ENCODE results near the gene PPP1R12C. TPM values are rescaled to one million over a fixed set of nuclear protein-coding genes. Genes with fewer than 3 reads are reported as not detected.
A peak's percentile ranks its signal among the peaks of the same experiment; 100 is the strongest.
"Not testable (repeated sequence)": the region's sequence is repeated elsewhere in the genome, so short reads cannot be mapped to it uniquely, and the experiment has no call there.

Gene PPP1R12C
- total RNA-seq, 4 donors from 2014 or later: 113 to 512 (median 193) TPM

DNA sequence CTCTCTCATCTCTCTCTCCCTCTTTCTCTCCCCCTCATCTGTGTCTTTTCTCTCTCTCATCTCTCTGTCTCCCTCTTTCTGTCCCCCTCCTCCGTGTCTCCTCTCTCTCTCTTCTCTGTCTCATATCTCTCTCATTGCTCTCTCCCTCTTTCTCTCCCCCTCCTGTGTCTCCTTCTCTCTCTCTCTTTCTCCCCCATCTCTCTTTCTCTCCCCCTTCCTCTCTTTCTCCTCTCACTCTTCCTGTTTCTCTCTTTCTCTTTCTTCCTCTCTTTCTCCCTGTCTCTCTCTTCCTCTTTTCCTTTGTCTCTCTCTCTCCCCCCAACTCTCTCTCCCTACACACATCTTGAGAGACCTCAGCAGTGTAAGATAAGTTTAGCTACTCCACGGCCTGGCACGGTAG is 49.6 kb downstream of the PPP1R12C start:
- no peak overlapping the region for H3K27ac ChIP-seq
- H3K4me1 ChIP-seq: peaks cover 0 to 11% (median 6%) of the 10 kb centered on the region in 4 donors
- H3K36me3 ChIP-seq: no peaks in the 10 kb centered on the region
- DNase-seq: no peak
- TF ChIP-seq POLR2A (IDR thresholded peaks at IDR 0.05): no peak
- TF ChIP-seq, protein P1, sequence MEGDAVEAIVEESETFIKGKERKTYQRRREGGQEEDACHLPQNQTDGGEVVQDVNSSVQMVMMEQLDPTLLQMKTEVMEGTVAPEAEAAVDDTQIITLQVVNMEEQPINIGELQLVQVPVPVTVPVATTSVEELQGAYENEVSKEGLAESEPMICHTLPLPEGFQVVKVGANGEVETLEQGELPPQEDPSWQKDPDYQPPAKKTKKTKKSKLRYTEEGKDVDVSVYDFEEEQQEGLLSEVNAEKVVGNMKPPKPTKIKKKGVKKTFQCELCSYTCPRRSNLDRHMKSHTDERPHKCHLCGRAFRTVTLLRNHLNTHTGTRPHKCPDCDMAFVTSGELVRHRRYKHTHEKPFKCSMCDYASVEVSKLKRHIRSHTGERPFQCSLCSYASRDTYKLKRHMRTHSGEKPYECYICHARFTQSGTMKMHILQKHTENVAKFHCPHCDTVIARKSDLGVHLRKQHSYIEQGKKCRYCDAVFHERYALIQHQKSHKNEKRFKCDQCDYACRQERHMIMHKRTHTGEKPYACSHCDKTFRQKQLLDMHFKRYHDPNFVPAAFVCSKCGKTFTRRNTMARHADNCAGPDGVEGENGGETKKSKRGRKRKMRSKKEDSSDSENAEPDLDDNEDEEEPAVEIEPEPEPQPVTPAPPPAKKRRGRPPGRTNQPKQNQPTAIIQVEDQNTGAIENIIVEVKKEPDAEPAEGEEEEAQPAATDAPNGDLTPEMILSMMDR (IDR thresholded peaks at IDR 0.05): no peak
- no peak overlapping the region for H3K4me3 ChIP-seq
- no peaks in the 10 kb centered on the region for H3K27me3 ChIP-seq
- peaks cover 0 to 12% (median 0%) of the 10 kb centered on the region in 4 donors for H3K9me3 ChIP-seq

DNA sequence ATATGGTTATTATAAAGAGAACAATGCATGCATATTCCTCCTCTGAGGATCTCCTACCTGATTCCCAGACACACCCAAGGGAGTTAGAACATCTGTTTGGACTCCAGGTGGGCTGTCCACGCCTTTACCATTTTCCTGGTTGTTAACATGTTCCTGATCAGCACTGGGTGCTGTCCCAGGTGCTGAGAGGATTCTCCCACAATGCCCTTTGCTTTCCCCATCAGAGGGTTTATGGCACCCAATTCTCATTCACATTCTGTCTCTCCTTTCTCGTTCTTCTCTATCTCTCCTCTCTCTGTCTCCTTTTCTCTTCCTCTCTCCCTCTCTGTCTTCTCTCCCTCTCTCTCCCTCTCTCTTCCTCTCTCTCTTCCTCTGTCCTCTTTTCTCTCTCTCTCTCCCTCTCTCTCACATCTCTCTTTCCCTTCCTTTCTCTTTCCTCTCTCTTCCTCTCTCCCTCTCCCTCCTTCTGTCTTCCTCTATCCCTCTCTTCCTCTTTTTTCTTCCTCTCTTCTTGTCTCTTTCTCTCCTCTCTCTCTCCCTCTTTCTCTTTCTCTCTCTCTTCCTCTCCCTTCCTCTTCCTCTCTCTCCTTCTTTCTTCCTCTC is 51.2 kb downstream of the PPP1R12C start:
- peaks cover under 1 to 20% (median 11%) of the 10 kb centered on the region in 4 donors for H3K4me1 ChIP-seq
- H3K4me3 ChIP-seq: no peak overlapping the region
- no peaks in the 10 kb centered on the region for H3K27me3 ChIP-seq
- no peak for TF ChIP-seq POLR2A (IDR thresholded peaks at IDR 0.05)
- TF ChIP-seq, protein P1 (IDR thresholded peaks at IDR 0.05): no peak
- no peaks in the 10 kb centered on the region for H3K36me3 ChIP-seq
- H3K9me3 ChIP-seq: peaks cover 0 to 13% (median 0%) of the 10 kb centered on the region in 4 donors
- DNase-seq: no peak
- no peak overlapping the region for H3K27ac ChIP-seq

DNA sequence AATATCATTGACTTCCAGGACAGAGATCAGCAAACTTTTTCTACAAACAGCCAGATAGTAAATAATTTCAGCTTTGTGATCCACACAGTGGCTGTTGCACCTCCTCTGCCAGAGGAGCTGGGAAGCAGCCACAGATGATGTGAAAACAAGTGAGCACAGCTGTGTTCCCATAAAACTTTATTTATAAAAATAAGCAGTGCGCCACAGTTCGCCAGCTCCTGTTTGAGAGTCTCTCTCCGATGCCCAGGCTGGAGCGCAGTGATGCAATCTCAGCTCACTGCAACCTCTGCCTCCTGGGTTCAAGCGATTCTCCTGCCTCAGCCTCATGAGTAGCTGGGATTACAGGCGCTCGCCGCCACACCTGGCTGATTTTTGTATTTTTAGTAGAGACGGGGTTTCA is 51.9 kb downstream of the PPP1R12C start:
- H3K27ac ChIP-seq, H3K27me3 ChIP-seq, DNase-seq, H3K4me3 ChIP-seq, H3K36me3 ChIP-seq: not testable (repeated sequence)
- Histone ChIP-seq H3K9me3 (peaks cover 0 to 13% (median 0%) of the 10 kb centered on the region in 4 donors), H3K4me1 (peaks cover 0 to 22% (median 11%) of the 10 kb centered on the region in 4 donors)

DNA sequence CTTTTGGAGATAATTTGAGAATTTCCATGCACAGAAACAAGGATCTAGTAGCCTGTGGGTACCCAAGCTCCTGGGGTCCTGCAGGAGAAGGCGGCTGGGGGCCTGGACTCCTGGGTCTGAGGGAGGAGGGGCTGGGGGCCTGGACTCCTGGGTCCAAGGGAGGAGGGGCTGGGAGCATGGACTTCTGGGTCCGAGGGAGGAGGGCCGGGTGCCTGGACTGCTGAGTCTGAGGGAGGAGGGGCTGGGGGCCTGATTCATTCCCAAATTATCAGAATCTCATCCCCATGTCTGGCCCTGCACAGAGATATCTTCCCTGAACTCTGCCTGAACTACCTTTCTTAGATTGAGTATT is 54.0 kb downstream of the PPP1R12C start:
- no peak for TF ChIP-seq POLR2A (IDR thresholded peaks at IDR 0.05)
- TF ChIP-seq, protein P1 (IDR thresholded peaks at IDR 0.05): no peak
- H3K27ac ChIP-seq: peak overlapping the region in 2 of 4 donors; percentile 61 to 73

DNA sequence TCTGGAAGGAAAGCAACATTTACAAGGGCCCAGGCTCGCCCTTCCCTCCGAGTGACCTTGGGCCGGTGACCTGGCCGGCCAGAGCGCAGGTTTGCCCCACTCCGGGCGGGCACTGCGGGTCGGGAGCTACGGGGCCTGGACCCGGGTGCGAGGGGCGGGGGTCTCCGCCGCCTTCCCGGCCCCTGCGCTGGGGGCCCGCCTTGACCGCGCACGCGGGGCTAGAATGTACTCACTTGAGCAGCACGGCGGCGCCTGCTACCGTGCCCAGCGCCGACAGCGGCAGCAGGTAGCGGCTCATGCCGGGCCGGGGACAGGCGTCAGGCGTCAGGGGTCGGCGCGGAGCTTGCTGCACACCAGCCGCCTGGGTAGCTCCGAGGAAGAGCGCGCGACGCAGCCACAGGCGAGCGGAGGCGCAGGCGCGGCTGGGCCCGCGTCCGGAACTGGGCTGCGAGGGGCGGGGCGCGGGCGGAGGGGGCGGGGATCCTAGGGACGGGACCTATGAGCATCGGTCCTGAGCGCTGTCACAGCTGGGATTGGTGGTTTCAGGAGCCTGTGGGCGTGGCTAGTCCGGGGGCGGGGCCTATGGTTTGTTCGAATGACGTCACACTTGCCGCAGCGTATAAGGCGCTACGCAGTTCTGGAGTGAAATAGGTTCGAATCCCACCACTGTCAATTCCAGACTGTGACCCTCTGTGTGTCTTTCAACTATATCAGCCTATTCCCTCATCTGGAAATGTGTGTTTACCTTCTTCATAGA is 54.5 kb downstream of the PPP1R12C start, which contains the start of gene RDH13:
RDH13 (minus strand) TSS at position 414 of the 757 bp plus-strand sequence; CDS start at position 298, 116 bp downstream.
- Histone ChIP-seq H3K36me3 (peaks cover 0 to 11% (median 0%) of the 10 kb centered on the region in 3 donors), H3K27me3 (no peaks in the 10 kb centered on the region), H3K4me3 (peak within 1 kb of the TSS; percentile 64 to 86 (median 75)), H3K4me1 (peaks cover 0 to 11% (median 8%) of the 10 kb centered on the region in 4 donors), H3K9me3 (peaks cover 0 to 7% (median 0%) of the 10 kb centered on the region in 4 donors), H3K27ac (peak within 1 kb of the TSS; percentile 55 to 77 (median 67))
- peak; percentile 48 to 60 for TF ChIP-seq POLR2A (IDR thresholded peaks at IDR 0.05)
- TF ChIP-seq, protein P1 (IDR thresholded peaks at IDR 0.05): no peak
- peak; percentile 94 to 98 (median 98) for DNase-seq

More for the DNA sequence above, 54.0 kb downstream of the PPP1R12C start:
- peak overlapping the region in 2 of 4 donors; percentile 67 to 83 for H3K4me3 ChIP-seq
- no peaks in the 10 kb centered on the region for H3K27me3 ChIP-seq
- H3K4me1 ChIP-seq: peaks cover 0 to 11% (median 8%) of the 10 kb centered on the region in 4 donors
- H3K36me3 ChIP-seq: peaks cover 0 to 7% (median 0%) of the 10 kb centered on the region in 3 donors
- no peak for DNase-seq
- H3K9me3 ChIP-seq: peaks cover 0 to 7% (median 0%) of the 10 kb centered on the region in 4 donors

DNA sequence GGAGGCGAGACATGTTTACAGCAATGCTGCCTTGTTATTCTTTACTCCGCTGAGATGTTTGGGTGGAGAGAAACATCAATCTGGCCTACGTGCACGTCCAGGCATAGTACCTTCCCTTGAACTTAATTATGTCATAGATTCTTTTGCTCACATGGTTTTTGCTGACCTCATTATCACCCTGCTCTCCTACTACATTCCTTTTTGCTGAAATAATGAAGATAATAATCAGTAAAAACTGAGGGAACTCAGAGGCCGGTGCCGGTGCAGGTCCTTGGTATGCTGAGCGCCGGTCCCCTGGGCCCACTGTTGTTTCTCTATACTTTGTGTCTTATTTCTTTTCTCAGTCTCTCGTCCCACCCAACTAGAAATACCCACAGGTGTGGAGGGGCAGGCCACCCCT is 57.1 kb downstream of the PPP1R12C start:
- H3K4me3 ChIP-seq: not testable (repeated sequence)

More for the DNA sequence above, 57.1 kb downstream of the PPP1R12C start:
- H3K27ac ChIP-seq, H3K9me3 ChIP-seq, H3K27me3 ChIP-seq, DNase-seq: not testable (repeated sequence)
- Histone ChIP-seq H3K4me1 (peaks cover 0 to 11% (median 8%) of the 10 kb centered on the region in 4 donors), H3K36me3 (peaks cover 0 to 37% (median 0%) of the 10 kb centered on the region in 3 donors)

Data from Peyer's patch (tissue), 4 donors.